T-cell (primary cell): ENCODE results near the gene CHGA. TPM values are rescaled to one million over a fixed set of nuclear protein-coding genes. Genes with fewer than 3 reads are reported as not detected.

Experiments
- ATAC-seq, 4 experiments: fragments of 200-7000 bp in 3 of 4; fragments of 150-1000 bp in 1 of 4; cut with Tn5 transposase; replicated peaks in 1 of 4; 1 replicate in 3 of 4; 2 replicates in 1 of 4; pipeline ENCODE4 v1.10.0; 2021; ENCODE audit warnings: moderate library complexity in 3 of 4, mild to moderate bottlenecking in 2 of 4, moderate number of reproducible peaks in 1 of 4
- CTCF ChIA-PET, 2 donors: fragments of 300-600 bp; sonication (Branson Sonifier 250); formaldehyde crosslinking; loops; one replicate each; lab custom pipeline; 2022; ENCODE audit warnings: antibody characterized with exemption in 2 of 2; lab: Charles Lee
- POLR2A ChIA-PET, 2 donors: fragments of 300-600 bp; sonication (Branson Sonifier 250); formaldehyde crosslinking; loops; one replicate each; lab custom pipeline; 2022; ENCODE audit warnings: antibody characterized with exemption in 2 of 2; lab: Charles Lee
- DNase-seq, 35 experiments: peaks; one replicate each; pipeline versions ENCODE4 v3.0.0 to v3.0.0-alpha.2; 2013 to 2023
- H3K27ac ChIP-seq: one replicate; pipeline ENCODE4 v1.5.1; 2013; ENCODE audit warnings: low read length
- H3K27me3 ChIP-seq, 2 experiments: replicated peaks in 1 of 2; 1 replicate in 1 of 2; 2 replicates in 1 of 2; pipeline versions ENCODE4 v1.6.1 to v1.7.0; 2013; ENCODE audit warnings: low read length in 1 of 2, mixed read lengths in 1 of 2; ENCODE audit not compliant: control insufficient read depth in 2 of 2, insufficient read depth in 2 of 2; ENCODE audit errors: extremely low read depth in 1 of 2
- H3K36me3 ChIP-seq, 2 donors: 1 replicate in 1 of 2; 2 replicates in 1 of 2; pipeline versions ENCODE4 v1.6.1 to v1.7.0; 2013; ENCODE audit warnings: low read length in 1 of 2; ENCODE audit not compliant: control insufficient read depth in 2 of 2, insufficient read depth in 1 of 2; ENCODE audit errors: extremely low read depth in 1 of 2
- H3K4me1 ChIP-seq, 2 experiments: 1 replicate in 1 of 2; 2 replicates in 1 of 2; pipeline versions ENCODE4 v1.6.1 to v1.7.0; 2013; ENCODE audit warnings: low read length in 2 of 2, mixed read lengths in 1 of 2; ENCODE audit not compliant: insufficient read depth in 2 of 2, control insufficient read depth in 1 of 2; ENCODE audit errors: extremely low read depth in 1 of 2
- H3K4me3 ChIP-seq, 2 donors: 1 replicate in 1 of 2; 2 replicates in 1 of 2; pipeline versions ENCODE4 v1.5.1 to v1.7.0; 2013; ENCODE audit warnings: mild to moderate bottlenecking in 2 of 2, low read length in 1 of 2, moderate library complexity in 1 of 2; ENCODE audit not compliant: control insufficient read depth in 1 of 2; ENCODE audit errors: extremely low read depth in 1 of 2
- H3K9me3 ChIP-seq: 2 replicates; pipeline ENCODE4 v1.7.0; 2013
- H3K27ac Mint-ChIP-seq, 2 donors: one replicate each; pipeline ENCODE4 v1.8.0; 2020 to 2021; ENCODE audit warnings: mild to moderate bottlenecking in 2 of 2, mixed read lengths in 2 of 2
- H3K27me3 Mint-ChIP-seq, 2 donors: one replicate each; pipeline ENCODE4 v1.8.0; 2021 to 2022; ENCODE audit warnings: mixed read lengths in 2 of 2
- H3K36me3 Mint-ChIP-seq: one replicate; pipeline ENCODE4 v1.8.0; 2021; ENCODE audit warnings: mixed read lengths
- H3K4me1 Mint-ChIP-seq, 3 donors: one replicate each; pipeline ENCODE4 v1.8.0; 2020 to 2022; ENCODE audit warnings: mixed read lengths in 3 of 3, mild to moderate bottlenecking in 1 of 3
- H3K4me3 Mint-ChIP-seq, 3 donors: one replicate each; pipeline ENCODE4 v1.8.0; 2020 to 2022; ENCODE audit warnings: mild to moderate bottlenecking in 3 of 3, mixed read lengths in 3 of 3, moderate library complexity in 3 of 3
- H3K9me3 Mint-ChIP-seq, 3 donors: one replicate each; pipeline ENCODE4 v1.8.0; 2020 to 2022; ENCODE audit warnings: mixed read lengths in 3 of 3
- WGBS: methylation state at CpG from one replicate; pipeline ENCODE4 v1.1.5; 2013; ENCODE audit warnings: missing lambda C conversion rate; ENCODE audit not compliant: insufficient coverage; 5-methylcytosine and 5-hydroxymethylcytosine counted together
- total RNA-seq, 35 experiments: library from RNA in 6 of 35; stranded (reverse) in 6 of 35; fragments of 120-200 nt in 1 of 35; gene quantifications; one replicate each; pipeline versions ENCODE4 v1.2.1 to v1.2.4 and lab custom pipeline; 2013 to 2026

CHGA gene
- total RNA-seq, 5 donors from 2014 or later (not counting 1 experiment from before 2014, with no cell fraction given) = 0.18 TPM; not detected in 4

- no CpG with 5 or more reads among the region's 2 CpGs for WGBS
- H3K4me3 Mint-ChIP-seq = no peak overlapping the region
- ChIA-PET CTCF (interaction anchor here in 1 of 2 donors (0.6 kb wide), 1 partner anchor 155 kb away, joined by 3 read pairs; no protein-coding TSS in a partner anchor), POLR2A (no interaction called here)
- ATAC-seq = no peak
- H3K9me3 Mint-ChIP-seq = peaks cover 0 to 5% (median 0%) of the 10 kb centered on the region in 3 donors
- no peaks in the 10 kb centered on the region for H3K4me1 ChIP-seq
- H3K27me3 ChIP-seq = no peaks in the 10 kb centered on the region
- no peak overlapping the region for H3K27ac ChIP-seq
- H3K36me3 Mint-ChIP-seq = peaks cover 18% of the 10 kb centered on the region
- H3K36me3 ChIP-seq = peaks cover under 1 to 4% of the 10 kb centered on the region in 2 donors
- no peaks in the 10 kb centered on the region for H3K9me3 ChIP-seq
- no peak for DNase-seq
- H3K4me1 Mint-ChIP-seq = peaks cover 2 to 7% (median 5%) of the 10 kb centered on the region in 3 donors
- H3K27me3 Mint-ChIP-seq = no peaks in the 10 kb centered on the region
- H3K4me3 ChIP-seq = no peak overlapping the region
- H3K27ac Mint-ChIP-seq = no peak overlapping the region
Observed at GRCh38 chr14:92967346-92967926, 44.5 kb downstream of the CHGA start.

DNA sequence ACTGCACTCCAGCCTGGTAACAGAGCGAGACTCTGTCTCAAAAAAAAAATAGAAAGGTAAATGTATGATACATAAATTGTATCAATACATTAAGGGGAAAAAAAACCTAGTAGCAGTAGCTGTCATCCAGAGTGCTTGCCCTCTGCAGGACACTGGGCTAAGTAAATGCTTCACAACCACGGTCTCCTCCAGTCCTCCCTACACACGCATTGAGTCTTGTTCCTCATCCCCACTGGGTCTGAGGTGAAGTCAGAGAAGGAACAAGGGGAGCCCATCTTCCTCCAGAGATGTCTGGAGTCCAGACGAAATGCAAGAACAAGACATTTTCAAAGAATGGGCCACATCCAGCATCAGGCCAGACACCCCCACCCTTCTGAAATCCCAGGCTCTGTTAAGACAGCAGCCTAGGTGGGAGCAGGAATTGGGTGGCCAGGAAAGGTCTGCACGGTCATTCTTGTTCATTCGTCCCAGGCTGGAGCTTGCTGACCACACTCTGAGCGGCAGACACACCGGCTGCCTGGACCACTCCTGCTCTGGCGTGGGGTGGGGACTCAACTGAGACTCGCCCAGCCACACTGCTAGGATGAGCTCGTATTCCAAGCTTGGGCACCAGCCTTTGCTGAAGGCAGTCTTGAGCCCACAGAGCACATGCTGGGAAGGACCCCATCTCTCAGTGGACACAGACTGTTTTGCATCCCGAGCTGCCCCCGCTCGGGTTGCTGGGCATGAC, 45.5 kb downstream of the CHGA start:
- peaks cover 0 to 5% (median 0%) of the 10 kb centered on the region in 3 donors for H3K9me3 Mint-ChIP-seq

DNA sequence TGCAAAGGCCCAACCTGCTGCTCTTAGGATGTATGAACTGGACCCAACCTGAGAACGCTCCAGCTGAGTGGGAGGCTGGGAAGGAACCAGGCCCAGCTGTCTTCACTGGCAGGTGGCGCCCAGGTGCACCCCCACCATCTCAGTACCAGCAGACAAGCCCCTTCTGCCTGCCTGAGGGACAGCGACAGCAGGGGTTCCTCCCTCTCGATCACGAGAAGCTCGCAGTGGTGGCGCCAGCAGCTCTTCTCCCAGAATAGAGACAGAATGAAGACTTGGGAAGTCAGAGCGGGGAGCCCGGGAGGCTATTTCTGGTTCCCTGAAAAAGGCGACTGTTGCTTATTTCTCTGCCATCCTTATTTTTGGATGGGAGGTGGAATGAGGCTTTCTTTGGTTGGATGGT, 46.5 kb downstream of the CHGA start:
- H3K27me3 ChIP-seq = no peaks in the 10 kb centered on the region
- no peak overlapping the region for H3K4me3 ChIP-seq
- H3K27me3 Mint-ChIP-seq = no peaks in the 10 kb centered on the region
- H3K9me3 ChIP-seq = no peaks in the 10 kb centered on the region
- ATAC-seq (no peak), DNase-seq (no peak)
- peaks cover 0 to 10% of the 10 kb centered on the region in 2 donors for H3K36me3 ChIP-seq
- 96% methylated on average over 8 of the region's 10 CpGs for WGBS
- no peak overlapping the region for H3K27ac ChIP-seq
- H3K9me3 Mint-ChIP-seq = peaks cover 0 to 5% (median 0%) of the 10 kb centered on the region in 3 donors
- H3K4me3 Mint-ChIP-seq = no peak overlapping the region
- no peaks in the 10 kb centered on the region for H3K4me1 ChIP-seq
- ChIA-PET POLR2A (no interaction called here), CTCF (no interaction called here)
- H3K36me3 Mint-ChIP-seq = peaks cover 27% of the 10 kb centered on the region
- no peak overlapping the region for H3K27ac Mint-ChIP-seq
- peaks cover 2 to 7% (median 5%) of the 10 kb centered on the region in 3 donors for H3K4me1 Mint-ChIP-seq

More for the DNA sequence above, 45.5 kb downstream of the CHGA start:
- peaks cover 25% of the 10 kb centered on the region for H3K36me3 Mint-ChIP-seq
- H3K27ac ChIP-seq = no peak overlapping the region
- DNase-seq = no peak
- H3K4me1 ChIP-seq = no peaks in the 10 kb centered on the region
- no peaks in the 10 kb centered on the region for H3K27me3 Mint-ChIP-seq
- peaks cover 2 to 7% (median 5%) of the 10 kb centered on the region in 3 donors for H3K4me1 Mint-ChIP-seq
- no peak for ATAC-seq
- no peaks in the 10 kb centered on the region for H3K9me3 ChIP-seq
- ChIA-PET POLR2A (no interaction called here), CTCF (interaction anchor here in 1 of 2 donors (0.6 kb wide), 1 partner anchor 156 kb away, joined by 3 read pairs; no protein-coding TSS in a partner anchor)
- 99% methylated on average over 8 of the region's 14 CpGs for WGBS
- H3K4me3 Mint-ChIP-seq = no peak overlapping the region
- H3K27ac Mint-ChIP-seq = no peak overlapping the region
- H3K27me3 ChIP-seq = no peaks in the 10 kb centered on the region
- H3K4me3 ChIP-seq = no peak overlapping the region
- peaks cover 0 to 10% of the 10 kb centered on the region in 2 donors for H3K36me3 ChIP-seq

DNA sequence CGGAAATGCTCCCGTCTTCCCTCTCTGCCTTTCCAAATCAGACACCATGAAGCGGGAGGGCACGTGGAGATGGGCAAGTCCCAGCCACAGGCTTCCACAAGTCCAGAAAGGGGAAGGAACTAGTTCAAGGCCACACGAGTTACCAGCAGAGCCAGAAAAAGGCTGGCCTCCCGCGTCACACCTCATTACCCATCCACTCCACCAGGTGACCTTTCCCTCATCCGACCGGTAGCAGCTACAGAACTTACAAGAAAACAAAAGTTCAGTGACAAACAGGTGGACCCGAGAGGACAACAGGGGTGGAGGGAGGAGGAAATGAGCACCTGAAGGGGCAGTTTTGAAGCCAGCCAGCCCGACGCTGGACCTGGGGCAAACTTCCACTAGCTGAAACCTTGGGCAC, 46.9 kb downstream of the CHGA start:
- peak overlapping the region in 1 of 2 donors; percentile 22 for H3K27ac Mint-ChIP-seq
- Histone ChIP-seq H3K27me3 (no peaks in the 10 kb centered on the region), H3K4me1 (no peaks in the 10 kb centered on the region), H3K36me3 (peaks cover 0 to 10% of the 10 kb centered on the region in 2 donors), H3K4me3 (no peak overlapping the region), H3K27ac (no peak overlapping the region), H3K9me3 (no peaks in the 10 kb centered on the region)
- H3K9me3 Mint-ChIP-seq = peaks cover 0 to 5% (median 0%) of the 10 kb centered on the region in 3 donors
- no peaks in the 10 kb centered on the region for H3K27me3 Mint-ChIP-seq
- ChIA-PET POLR2A (no interaction called here), CTCF (no interaction called here)
- ATAC-seq (no peak), DNase-seq (no peak)
- H3K4me3 Mint-ChIP-seq = no peak overlapping the region
- peaks cover 2 to 7% (median 5%) of the 10 kb centered on the region in 3 donors for H3K4me1 Mint-ChIP-seq
- 97% methylated on average over 9 of the region's 12 CpGs for WGBS
- H3K36me3 Mint-ChIP-seq = peaks cover 29% of the 10 kb centered on the region

- no peak overlapping the region for H3K27ac Mint-ChIP-seq
- no peaks in the 10 kb centered on the region for H3K9me3 ChIP-seq
- CTCF ChIA-PET = no interaction called here
- DNase-seq (no peak), ATAC-seq (no peak)
- POLR2A ChIA-PET = no interaction called here
- H3K27ac ChIP-seq = no peak overlapping the region
- H3K4me3 ChIP-seq = no peak overlapping the region
- no peaks in the 10 kb centered on the region for H3K4me1 ChIP-seq
- peaks cover 0 to 5% (median 0%) of the 10 kb centered on the region in 3 donors for H3K9me3 Mint-ChIP-seq
- H3K36me3 ChIP-seq = peaks cover 0 to 10% of the 10 kb centered on the region in 2 donors
- 93% methylated on average over 7 of the region's 12 CpGs for WGBS
- peaks cover 2 to 5% (median 5%) of the 10 kb centered on the region in 3 donors for H3K4me1 Mint-ChIP-seq
- peaks cover 29% of the 10 kb centered on the region for H3K36me3 Mint-ChIP-seq
- no peaks in the 10 kb centered on the region for H3K27me3 Mint-ChIP-seq
- no peaks in the 10 kb centered on the region for H3K27me3 ChIP-seq
- no peak overlapping the region for H3K4me3 Mint-ChIP-seq
Observed at GRCh38 chr14:92970271-92970670, 47.3 kb downstream of the CHGA start.

DNA sequence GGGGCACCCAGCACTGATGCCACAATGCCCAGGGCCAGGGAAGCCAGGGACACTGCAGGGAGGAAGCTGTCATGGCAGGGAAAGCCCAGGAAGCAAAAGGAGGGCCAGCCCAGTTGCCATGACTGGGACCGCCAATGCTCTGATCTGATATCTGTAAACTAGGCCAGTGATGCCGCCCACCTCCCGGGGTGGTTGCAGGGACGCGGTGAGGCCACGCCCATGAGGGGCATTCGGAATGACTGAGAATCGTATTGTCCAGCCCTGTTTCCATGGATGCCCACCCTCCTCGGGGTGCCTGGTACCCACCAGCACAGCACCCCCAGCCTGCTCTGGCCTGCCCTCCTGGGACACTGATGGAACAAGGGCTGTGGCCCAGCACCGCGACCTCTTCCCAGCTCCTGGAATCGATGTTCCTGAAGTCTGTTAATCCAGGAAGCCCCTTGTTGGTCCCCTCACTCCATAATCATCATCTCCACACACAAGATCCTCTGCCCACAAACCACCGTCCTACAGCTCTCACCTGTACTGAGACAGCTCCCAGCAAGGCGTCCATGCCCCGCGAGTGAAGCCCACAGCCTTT, 48.7 kb downstream of the CHGA start:
- WGBS = 91% methylated on average over 16 of the region's 16 CpGs
- Histone ChIP-seq H3K27ac (no peak overlapping the region), H3K9me3 (no peaks in the 10 kb centered on the region), H3K36me3 (peaks cover 4 to 10% of the 10 kb centered on the region in 2 donors), H3K27me3 (no peaks in the 10 kb centered on the region), H3K4me1 (no peaks in the 10 kb centered on the region), H3K4me3 (no peak overlapping the region)
- POLR2A ChIA-PET = no interaction called here
- CTCF ChIA-PET = no interaction called here
- Mint-ChIP-seq H3K4me1 (peaks cover under 1 to 5% (median 2%) of the 10 kb centered on the region in 3 donors), H3K4me3 (no peak overlapping the region), H3K9me3 (peaks cover 6 to 15% (median 8%) of the 10 kb centered on the region in 3 donors), H3K36me3 (peaks cover 43% of the 10 kb centered on the region), H3K27ac (no peak overlapping the region), H3K27me3 (no peaks in the 10 kb centered on the region)
- DNase-seq = no peak
- no peak for ATAC-seq
